KMS-11 (cell line): ENCODE measurements around the gene ACACA.
A peak's percentile ranks its signal among the peaks of the same experiment; 100 is the strongest.
"Not testable (repeated sequence)": the region's sequence is repeated elsewhere in the genome, so short reads cannot be mapped to it uniquely, and the experiment has no call there.

Experiments used
- H2AFZ ChIP-seq: fragments of 200-600 bp; sonication (generic); 2 replicates; pipeline ENCODE4 v1.6.1; 2016; ENCODE audit warnings: antibody characterized with exemption, mixed run types, low read depth
- H3K27ac ChIP-seq: fragments of 200-600 bp; sonication (generic); 2 replicates; pipeline ENCODE4 v1.6.1; 2016; ENCODE audit warnings: mild to moderate bottlenecking, mixed run types
- H3K27me3 ChIP-seq: fragments of 200-600 bp; sonication (generic); 2 replicates; pipeline ENCODE4 v1.6.1; 2017; ENCODE audit warnings: mild to moderate bottlenecking, low read depth, mixed run types, moderate library complexity; ENCODE audit not compliant: insufficient read depth
- H3K36me3 ChIP-seq: fragments of 200-600 bp; sonication (generic); 2 replicates; pipeline ENCODE4 v1.6.1; 2017; ENCODE audit warnings: mild to moderate bottlenecking, mixed run types; ENCODE audit not compliant: insufficient read depth
- H3K4me1 ChIP-seq: fragments of 200-600 bp; sonication (generic); 2 replicates; pipeline ENCODE4 v1.6.1; 2016; ENCODE audit warnings: mild to moderate bottlenecking, low read depth, mixed run types; ENCODE audit not compliant: poor library complexity, severe bottlenecking
- H3K4me2 ChIP-seq: fragments of 200-600 bp; sonication (generic); 2 replicates; pipeline ENCODE4 v1.7.0; 2016; ENCODE audit warnings: mild to moderate bottlenecking, mixed run types
- H3K4me3 ChIP-seq: fragments of 200-600 bp; sonication (generic); IDR thresholded peaks from 2 replicates; pipeline ENCODE4 v1.6.1; 2017; ENCODE audit warnings: low read depth, low read length, mixed read lengths; ENCODE audit not compliant: insufficient read depth
- H3K79me2 ChIP-seq: fragments of 200-600 bp; sonication (generic); 2 replicates; pipeline ENCODE4 v1.6.1; 2016; ENCODE audit warnings: low read depth, mixed run types; ENCODE audit not compliant: insufficient read depth
- H3K9ac ChIP-seq: fragments of 200-600 bp; sonication (generic); 2 replicates; pipeline ENCODE4 v1.6.1; 2016; ENCODE audit warnings: mild to moderate bottlenecking, mixed run types
- H4K20me1 ChIP-seq: fragments of 200-600 bp; sonication (generic); 2 replicates; pipeline ENCODE4 v1.6.1; 2016; ENCODE audit warnings: mild to moderate bottlenecking, mixed run types; ENCODE audit not compliant: insufficient read depth
- TF ChIP-seq, protein P1 (sequence below): fragments of 200-600 bp; sonication (generic); conservative IDR thresholded peaks from 2 replicates; pipeline ENCODE4 v1.6.1; 2017; ENCODE audit warnings: low read depth, mild to moderate bottlenecking, antibody characterized with exemption, low read length, moderate library complexity, mixed read lengths

ACACA gene

GRCh38 chr17:37359682-37360188 lies 46.9 kb downstream of the ACACA start:
- Histone ChIP-seq H3K4me1 (peaks cover 30% of the 10 kb centered on the region), H3K4me3 (no peak overlapping the region), H2AFZ (peak overlapping the region; percentile 82), H3K27ac (no peak overlapping the region), H3K27me3 (no peaks in the 10 kb centered on the region), H3K9ac (peak overlapping the region; percentile 93; the same call in 1 of the 2 replicates), H4K20me1 (peaks cover 14% of the 10 kb centered on the region; the same call in 1 of the 2 replicates), H3K79me2 (peaks cover 40% of the 10 kb centered on the region), H3K4me2 (peak overlapping the region; percentile 43; the same call in 1 of the 2 replicates), H3K36me3 (no peaks in the 10 kb centered on the region)
- TF ChIP-seq, protein P1, sequence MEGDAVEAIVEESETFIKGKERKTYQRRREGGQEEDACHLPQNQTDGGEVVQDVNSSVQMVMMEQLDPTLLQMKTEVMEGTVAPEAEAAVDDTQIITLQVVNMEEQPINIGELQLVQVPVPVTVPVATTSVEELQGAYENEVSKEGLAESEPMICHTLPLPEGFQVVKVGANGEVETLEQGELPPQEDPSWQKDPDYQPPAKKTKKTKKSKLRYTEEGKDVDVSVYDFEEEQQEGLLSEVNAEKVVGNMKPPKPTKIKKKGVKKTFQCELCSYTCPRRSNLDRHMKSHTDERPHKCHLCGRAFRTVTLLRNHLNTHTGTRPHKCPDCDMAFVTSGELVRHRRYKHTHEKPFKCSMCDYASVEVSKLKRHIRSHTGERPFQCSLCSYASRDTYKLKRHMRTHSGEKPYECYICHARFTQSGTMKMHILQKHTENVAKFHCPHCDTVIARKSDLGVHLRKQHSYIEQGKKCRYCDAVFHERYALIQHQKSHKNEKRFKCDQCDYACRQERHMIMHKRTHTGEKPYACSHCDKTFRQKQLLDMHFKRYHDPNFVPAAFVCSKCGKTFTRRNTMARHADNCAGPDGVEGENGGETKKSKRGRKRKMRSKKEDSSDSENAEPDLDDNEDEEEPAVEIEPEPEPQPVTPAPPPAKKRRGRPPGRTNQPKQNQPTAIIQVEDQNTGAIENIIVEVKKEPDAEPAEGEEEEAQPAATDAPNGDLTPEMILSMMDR = no peak

DNA sequence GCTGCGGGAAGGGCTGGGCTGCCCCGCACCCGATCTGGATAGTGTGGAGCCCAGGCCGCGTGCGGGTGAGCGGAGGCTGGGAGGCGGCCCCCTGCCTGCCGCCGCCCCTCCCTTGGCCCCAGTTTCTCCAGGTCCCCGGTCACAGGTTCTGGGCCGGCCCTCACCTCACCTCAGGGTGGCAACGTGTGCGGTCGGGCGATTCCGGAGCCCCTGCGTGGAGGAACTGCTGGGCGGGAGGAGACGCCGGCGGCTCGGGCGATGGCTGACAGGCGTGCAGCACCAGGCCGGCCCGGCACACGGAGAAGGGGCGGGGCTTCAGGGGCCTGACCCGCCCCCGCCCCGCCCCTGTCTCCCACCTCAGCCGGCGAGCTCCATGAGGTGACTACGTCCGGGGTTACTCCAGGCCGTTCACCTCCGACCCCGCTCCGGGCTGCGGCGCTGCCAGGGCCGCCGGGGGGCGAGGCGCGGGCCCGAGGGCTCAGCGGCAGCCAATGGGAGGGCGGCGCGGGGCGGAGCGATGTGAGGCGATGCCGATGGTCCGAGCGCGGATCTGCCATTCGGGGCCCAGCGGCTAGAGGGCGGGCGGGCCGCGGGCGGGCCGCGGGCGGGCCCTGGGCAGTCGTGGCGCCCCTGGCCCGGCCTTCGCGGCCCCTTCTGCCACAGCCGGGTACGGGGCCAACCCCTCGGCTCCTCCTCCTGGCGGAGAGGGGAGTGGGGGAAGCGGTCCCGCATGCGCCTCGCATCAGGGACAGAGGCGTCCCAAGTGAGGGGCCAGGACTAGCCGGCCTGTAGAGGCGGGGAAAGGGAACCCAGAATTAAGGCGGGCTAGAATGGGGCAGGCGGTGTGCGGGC lies 47.6 kb downstream of the ACACA start:
- peaks cover 14% of the 10 kb centered on the region; the same call in 1 of the 2 replicates for H4K20me1 ChIP-seq
- peak overlapping the region; percentile 82 for H2AFZ ChIP-seq
- H3K4me1 ChIP-seq = peaks cover 30% of the 10 kb centered on the region
- H3K27me3 ChIP-seq = no peaks in the 10 kb centered on the region
- TF ChIP-seq, protein P1 = no peak
- H3K9ac ChIP-seq = peak overlapping the region; percentile 93
- H3K79me2 ChIP-seq = peaks cover 46% of the 10 kb centered on the region
- H3K27ac ChIP-seq = peak overlapping the region; percentile 48
- H3K36me3 ChIP-seq = no peaks in the 10 kb centered on the region; the same call in 1 of the 2 replicates
- H3K4me2 ChIP-seq = peak overlapping the region; percentile 90
- H3K4me3 ChIP-seq = peak overlapping the region; percentile 73

DNA sequence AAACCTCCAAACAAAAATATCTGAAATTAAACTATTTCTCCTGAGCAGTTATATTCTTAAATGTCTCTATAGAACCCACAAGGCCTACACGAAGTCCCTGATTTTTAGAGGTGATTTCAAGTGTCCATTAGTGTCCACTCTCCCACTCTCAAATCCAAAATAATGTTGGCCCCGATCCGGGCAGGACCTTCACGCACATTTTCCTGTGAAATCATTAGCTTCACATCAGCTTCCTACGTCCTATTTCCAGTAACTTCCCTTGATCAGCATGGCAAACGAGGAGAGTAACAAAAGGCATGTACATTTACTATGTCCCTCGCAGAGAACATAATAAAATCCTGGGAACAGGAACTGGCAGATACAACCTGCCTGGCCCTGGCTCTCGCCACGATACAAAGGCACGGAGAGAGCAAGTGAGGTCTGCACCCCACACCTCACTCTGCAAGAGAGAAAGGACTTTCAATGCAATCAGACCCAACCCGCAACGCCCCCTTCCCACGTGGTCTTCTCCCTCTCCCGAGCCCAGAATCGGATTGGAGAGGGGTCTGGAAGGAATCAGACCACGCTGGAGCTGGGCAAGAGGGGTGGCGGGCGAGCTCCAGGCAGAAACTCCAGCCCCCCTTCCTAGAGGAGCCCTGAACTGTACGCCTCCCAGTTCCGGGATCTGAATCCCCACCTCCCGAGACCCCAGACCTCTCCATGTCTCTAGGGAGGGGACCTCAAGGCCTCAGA lies 48.4 kb downstream of the ACACA start:
- H3K79me2 ChIP-seq = peaks cover 53% of the 10 kb centered on the region
- H3K4me1 ChIP-seq = peaks cover 30% of the 10 kb centered on the region

DNA sequence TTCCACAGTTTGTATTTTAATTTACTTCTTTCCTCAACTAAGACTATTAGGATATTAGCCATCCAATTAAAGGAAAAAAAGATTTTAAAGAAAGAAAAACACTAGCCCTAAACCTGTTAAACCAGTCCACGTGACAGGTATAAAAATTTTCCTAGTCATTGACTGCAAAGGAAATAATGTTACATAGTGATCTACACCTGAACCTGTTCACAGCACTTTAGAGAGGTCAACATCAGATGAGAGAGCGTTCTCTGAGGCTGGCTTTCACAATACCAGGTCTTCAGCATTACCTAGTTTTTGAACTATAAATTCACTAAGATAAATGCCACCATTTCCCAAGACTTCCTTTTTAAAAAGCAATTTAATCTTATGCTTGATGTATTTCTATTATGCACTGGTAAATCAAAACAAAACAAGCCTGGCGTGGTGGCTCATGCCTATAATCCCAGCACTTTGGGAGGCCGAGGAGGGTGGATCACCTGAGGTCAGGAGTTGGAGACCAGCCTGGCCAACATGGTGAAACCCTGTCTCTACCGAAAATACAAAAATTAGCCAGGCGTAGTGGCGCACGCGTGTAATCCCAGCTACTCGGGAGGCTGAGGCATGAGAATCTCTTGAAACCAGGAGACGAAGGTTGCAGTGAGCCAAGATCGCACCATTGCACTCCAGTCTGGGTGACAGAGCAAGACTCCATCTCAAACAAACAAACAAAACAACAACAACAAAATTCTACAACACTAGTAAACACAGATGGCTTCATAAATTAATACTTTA lies 49.7 kb downstream of the ACACA start:
- H3K36me3 ChIP-seq, H3K27ac ChIP-seq, H3K27me3 ChIP-seq, H3K4me3 ChIP-seq, H2AFZ ChIP-seq: not testable (repeated sequence)
- Histone ChIP-seq H3K4me1 (peaks cover 30% of the 10 kb centered on the region), H3K4me2 (peak overlapping the region; percentile 90), H3K9ac (peak overlapping the region; percentile 93; the same call in 1 of the 2 replicates), H3K79me2 (peaks cover 66% of the 10 kb centered on the region), H4K20me1 (peaks cover 20% of the 10 kb centered on the region)

More for the DNA sequence above, 48.4 kb downstream of the ACACA start:
- Histone ChIP-seq H4K20me1 (peaks cover 14% of the 10 kb centered on the region), H3K27me3 (no peaks in the 10 kb centered on the region), H3K36me3 (no peaks in the 10 kb centered on the region; the same call in 1 of the 2 replicates), H3K4me2 (peak overlapping the region; percentile 90), H3K27ac (peak overlapping the region; percentile 48), H2AFZ (peak overlapping the region; percentile 82), H3K9ac (peak overlapping the region; percentile 93), H3K4me3 (peak overlapping the region; percentile 73)
- TF ChIP-seq, protein P1 = no peak

- not testable (repeated sequence) for H3K9ac ChIP-seq, H2AFZ ChIP-seq, H3K27me3 ChIP-seq, H3K4me2 ChIP-seq, H3K4me3 ChIP-seq, H3K4me1 ChIP-seq, H3K27ac ChIP-seq, H3K36me3 ChIP-seq, H4K20me1 ChIP-seq
- peaks cover 44% of the 10 kb centered on the region; the same call in 1 of the 2 replicates for H3K79me2 ChIP-seq
Observed at GRCh38 chr17:37346863-37347402, 59.7 kb downstream of the ACACA start.
